Upper lobe of left lung (tissue), 4 donors: ENCODE data around the gene TAS2R7.

ENCODE experiments used
- CTCF ChIP-seq, 6 experiments: fragments of 450-650 bp in 4 of 6; fragments of 200-600 bp in 2 of 6; sonication (generic) in 2 of 6; IDR thresholded peaks; one replicate each; pipeline ENCODE4 v1.5.1; 2016 to 2019; ENCODE audit warnings: antibody characterized with exemption in 6 of 6
- POLR2A ChIP-seq, 4 donors: fragments of 450-650 bp; IDR thresholded peaks; one replicate each; pipeline ENCODE4 v1.5.1; 2016 to 2017; ENCODE audit warnings: antibody characterized with exemption in 4 of 4, mild to moderate bottlenecking in 2 of 4
- POLR2AphosphoS5 ChIP-seq, 2 donors: sonication (generic); formaldehyde crosslinking; IDR thresholded peaks; one replicate each; pipeline ENCODE4 v1.5.1; 2017; ENCODE audit warnings: antibody characterized with exemption in 2 of 2

GRCh38 chr12:10849425-10849878 lies 47.0 kb upstream of the TAS2R7 start, which contains the start of gene PRR4:
- TF ChIP-seq POLR2A (IDR thresholded peaks at IDR 0.05) (no peak), CTCF (IDR thresholded peaks at IDR 0.05) (no peak), POLR2AphosphoS5 (IDR thresholded peaks at IDR 0.05) (no peak)
